Endothelial cell of umbilical vein (primary cell): ENCODE results near the gene EAPP. TPM values are rescaled to one million over a fixed set of nuclear protein-coding genes. Genes with fewer than 3 reads are reported as not detected.

Source experiments
- BruUV-seq: library from RNA; stranded (reverse); fragments of 400-500 nt; replicated peaks from 2 replicates; lab custom pipeline; 2021; lab: Mats Ljungman, UMichigan
- CTCF ChIA-PET: fragments of 300-600, 350-600 bp; sonication (Branson Sonifier 250); formaldehyde crosslinking; loops from one replicate; lab custom pipeline; 2021; ENCODE audit warnings: antibody characterized with exemption, inconsistent platforms; lab: Charles Lee
- POLR2A ChIA-PET: fragments of 300-600, 350-600 bp; sonication (Branson Sonifier 250); formaldehyde crosslinking; loops from one replicate; lab custom pipeline; 2021; ENCODE audit warnings: antibody characterized with exemption, inconsistent platforms; lab: Charles Lee
- DNase-seq: peaks from one replicate; pipeline ENCODE4 v3.0.0-alpha.2; 2011; ENCODE audit warnings: low read depth, low spot score
- FAIRE-seq: peaks from 2 replicates; lab custom pipeline; 2011; peaks lifted over from hg19 to GRCh38; lab: Jason Lieb, UNC
- H2AFZ ChIP-seq: 2 replicates; pipeline ENCODE4 v1.6.0; 2012; ENCODE audit warnings: low read depth, low read length, control low read depth, inconsistent platforms
- H3K27ac ChIP-seq: 2 replicates; pipeline ENCODE4 v1.5.1; 2011; ENCODE audit warnings: low read depth, mild to moderate bottlenecking, control low read depth, low read length, moderate library complexity; ENCODE audit not compliant: insufficient read depth
- H3K27me3 ChIP-seq, 2 experiments: 2 replicates each; pipeline versions ENCODE4 v1.6.0 to v1.6.1; 2011; ENCODE audit warnings: low read length in 2 of 2, mixed read lengths in 1 of 2; ENCODE audit not compliant: control insufficient read depth in 2 of 2, insufficient read depth in 2 of 2
- H3K36me3 ChIP-seq, 2 experiments: 2 replicates in 1 of 2; 3 replicates in 1 of 2; pipeline ENCODE4 v1.5.1; 2011; ENCODE audit warnings: low read length in 2 of 2, mild to moderate bottlenecking in 1 of 2, moderate library complexity in 1 of 2; ENCODE audit not compliant: control insufficient read depth in 2 of 2, insufficient read depth in 2 of 2; ENCODE audit errors: extremely low read depth in 1 of 2
- H3K4me1 ChIP-seq: 3 replicates; pipeline ENCODE4 v1.5.1; 2011; ENCODE audit warnings: mild to moderate bottlenecking, low read length; ENCODE audit not compliant: control insufficient read depth, insufficient read depth; ENCODE audit errors: extremely low read depth
- H3K4me2 ChIP-seq: 2 replicates; pipeline ENCODE4 v1.6.1; 2011; ENCODE audit warnings: low read length, control low read depth, mixed read lengths; ENCODE audit not compliant: insufficient read depth
- H3K4me3 ChIP-seq, 3 experiments: fragments of 200-600 bp in 1 of 3; sonication (generic), shearing (Covaris generic) in 1 of 3; replicated peaks in 1 of 3; 2 replicates each; pipeline ENCODE4 v1.5.1; 2011 to 2016; ENCODE audit warnings: control low read depth in 3 of 3, low read length in 3 of 3, mild to moderate bottlenecking in 2 of 3, inconsistent platforms in 1 of 3, low read depth in 1 of 3, moderate library complexity in 1 of 3; ENCODE audit not compliant: insufficient read depth in 1 of 3
- H3K79me2 ChIP-seq: 2 replicates; pipeline ENCODE4 v1.6.0; 2012; ENCODE audit warnings: low read length, inconsistent platforms; ENCODE audit not compliant: control insufficient read depth, insufficient read depth
- H3K9ac ChIP-seq: replicated peaks from 2 replicates; pipeline ENCODE3; 2011; ENCODE audit warnings: low read length, control low read depth; ENCODE audit not compliant: insufficient read depth; ENCODE audit errors: extremely low read depth
- H3K9me1 ChIP-seq: replicated peaks from 3 replicates; pipeline ENCODE4 v1.6.0; 2011; ENCODE audit warnings: mild to moderate bottlenecking, low read length; ENCODE audit not compliant: control insufficient read depth, insufficient read depth; ENCODE audit errors: extremely low read depth
- H3K9me3 ChIP-seq: replicated peaks from 2 replicates; pipeline ENCODE4 v1.5.1; 2012; ENCODE audit warnings: low read length, inconsistent platforms; ENCODE audit not compliant: control insufficient read depth, insufficient read depth
- H4K20me1 ChIP-seq: replicated peaks from 2 replicates; pipeline ENCODE3; 2011; ENCODE audit warnings: mild to moderate bottlenecking, low read length; ENCODE audit not compliant: control insufficient read depth, insufficient read depth; ENCODE audit errors: extremely low read depth
- CTCF ChIP-seq, 2 donors: IDR thresholded peaks; 1 replicate in 1 of 2; 2 replicates in 1 of 2; pipeline ENCODE4 v1.5.1; 2011; ENCODE audit warnings: low read length in 2 of 2, mild to moderate bottlenecking in 2 of 2, moderate library complexity in 2 of 2, control low read depth in 1 of 2, inconsistent platforms in 1 of 2, low read depth in 1 of 2; ENCODE audit not compliant: insufficient read depth in 1 of 2; ENCODE audit errors: extremely low read depth in 1 of 2
- EZH2 ChIP-seq: IDR thresholded peaks from 2 replicates; pipeline ENCODE4 v1.6.1; 2012; ENCODE audit warnings: borderline replicate concordance, low read depth, mild to moderate bottlenecking, moderate library complexity, low read length, inconsistent platforms; ENCODE audit not compliant: severe bottlenecking
- FOS ChIP-seq: IDR thresholded peaks from 2 replicates; pipeline ENCODE4 v1.6.1; 2011; ENCODE audit warnings: mild to moderate bottlenecking, low read length, moderate library complexity, borderline replicate concordance; ENCODE audit not compliant: insufficient read depth
- GATA2 ChIP-seq: IDR thresholded peaks from 2 replicates; pipeline ENCODE4 v1.7.0; 2011; ENCODE audit warnings: low read depth, mild to moderate bottlenecking, moderate library complexity, mixed read lengths, low read length; ENCODE audit not compliant: insufficient read length, insufficient read depth
- JUN ChIP-seq: IDR thresholded peaks from 2 replicates; pipeline ENCODE4 v1.6.1; 2011; ENCODE audit warnings: borderline replicate concordance, low read depth; ENCODE audit not compliant: insufficient read length, insufficient read depth
- MAX ChIP-seq: IDR thresholded peaks from 2 replicates; pipeline ENCODE4 v1.6.1; 2011; ENCODE audit not compliant: insufficient read depth, insufficient read length
- MYC ChIP-seq: IDR thresholded peaks from one replicate; pipeline ENCODE4 v1.6.1; 2011; ENCODE audit warnings: mild to moderate bottlenecking, low read depth, low read length
- POLR2A ChIP-seq: IDR thresholded peaks from 2 replicates; pipeline ENCODE4 v1.6.1; 2012; ENCODE audit warnings: low read depth, mild to moderate bottlenecking, control low read depth, low read length
- POLR2AphosphoS5 ChIP-seq: IDR thresholded peaks from 2 replicates; pipeline ENCODE4 v1.6.1; 2012; ENCODE audit warnings: low read depth, mild to moderate bottlenecking, control low read depth, low read length, moderate library complexity; ENCODE audit not compliant: insufficient read depth
- dilution Hi-C: fragments of 300-500 bp; cut with MboI; formaldehyde crosslinking; loops from one replicate; pipeline ENCODE4 v1.15.0; 2019; ENCODE audit warnings: low sequenced_read_pairs; ENCODE audit not compliant: extremely low pct_ligation_motif_present
- intact Hi-C: fragments of 100-400 bp; cut with micrococcal nuclease; formaldehyde crosslinking; loops from one replicate; pipeline ENCODE4 v1.10.0; 2022
- polyA plus RNA-seq, 4 experiments: library from polyadenylated mRNA; depleted of rRNA in 3 of 4; stranded (reverse) in 3 of 4; unstranded in 1 of 4; fragments of >200 nt; gene quantifications; 2 replicates each; pipeline versions ENCODE4 v1.2.1 to v1.2.3, GENCODE V29; 2011 to 2012; ENCODE audit warnings: missing spikeins in 1 of 4
- total RNA-seq: library from RNA; stranded (reverse); gene quantifications from 2 replicates; pipeline ENCODE4 v1.2.3, GENCODE V29; 2021

EAPP gene
- total and polyA plus RNA-seq, 2 donors (not counting 3 experiments of a cell fraction or from before 2014, with no cell fraction given): 16.6 to 22.2 TPM

- CTCF ChIA-PET: no interaction called here
- no TSS peak for BruUV-seq
Measured at GRCh38 chr14:34475163-34475562, 64.3 kb downstream of the EAPP start.

More at GRCh38 chr14:34475163-34475562, 64.3 kb downstream of the EAPP start:
- no peak overlapping the region for H3K4me2 ChIP-seq
- no peaks in the 10 kb centered on the region for H3K79me2 ChIP-seq
- no peaks in the 10 kb centered on the region for H3K4me1 ChIP-seq
- H3K27me3 ChIP-seq: no peaks in the 10 kb centered on the region
- no peak overlapping the region for H3K27ac ChIP-seq
- no peaks in the 10 kb centered on the region for H3K9me1 ChIP-seq
- intact Hi-C loops: no loop called here
- no peak overlapping the region for H3K9ac ChIP-seq
- dilution Hi-C loops: no loop called here
- H3K36me3 ChIP-seq: no peaks in the 10 kb centered on the region
- no peak for DNase-seq
- H3K4me3 ChIP-seq: no peak overlapping the region
- no peak overlapping the region for H2AFZ ChIP-seq
- POLR2A ChIA-PET: no interaction called here
- no peak for FAIRE-seq
- no peaks in the 10 kb centered on the region for H4K20me1 ChIP-seq
- TF ChIP-seq POLR2A: no peak
- TF ChIP-seq CTCF (IDR thresholded peaks at IDR 0.05; ENCODE audit: extremely low read depth in 1 of 2, insufficient read depth in 1 of 2, low read depth in 1 of 2, low read length in 2 of 2): no peak
- no peak for TF ChIP-seq FOS
- TF ChIP-seq MAX: no peak
- no peak for TF ChIP-seq POLR2AphosphoS5
- TF ChIP-seq JUN: no peak
- TF ChIP-seq MYC: no peak
- no peak for TF ChIP-seq GATA2
- TF ChIP-seq EZH2: no peak
- H3K9me3 ChIP-seq: no peaks in the 10 kb centered on the region
